ENCODE results near the gene FHOD3. TPM values are rescaled to one million over a fixed set of nuclear protein-coding genes. Genes with fewer than 3 reads are reported as not detected.

The FHOD3 gene
- total and polyA plus RNA-seq, 2 donors (not counting 1 experiment from before 2014, with no cell fraction given), result not detected

- no peaks in the 10 kb centered on the region for H3K27me3 Mint-ChIP-seq
Measured at GRCh38 chr18:36786686-36787085, 489.2 kb downstream of the FHOD3 start.

More at GRCh38 chr18:36786686-36787085, 489.2 kb downstream of the FHOD3 start:
- Histone ChIP-seq H3K9ac (ENCODE audit: low read length) (no peak overlapping the region), H3K36me3 (replicated peaks in 1 of 2; ENCODE audit: control extremely low read depth in 1 of 2, control insufficient read depth in 1 of 2, extremely low read depth in 1 of 2, insufficient read depth in 2 of 2, low read length in 1 of 2) (peaks cover 10 to 16% of the 10 kb centered on the region in 2 experiments), H3K79me2 (ENCODE audit: control insufficient read depth, insufficient read depth, low read length) (no peaks in the 10 kb centered on the region), H3K4me1 (ENCODE audit: control insufficient read depth in 2 of 2, insufficient read depth in 2 of 2, low read length in 2 of 2) (no peaks in the 10 kb centered on the region), H3K27me3 (replicated peaks in 1 of 4; ENCODE audit: control extremely low read depth in 1 of 4, control insufficient read depth in 3 of 4, insufficient read depth in 4 of 4, low read length in 3 of 4) (no peaks in the 10 kb centered on the region), H2AFZ (ENCODE audit: insufficient read depth, low read depth, low read length, poor library complexity, severe bottlenecking) (no peak overlapping the region), H4K20me1 (ENCODE audit: control insufficient read depth, insufficient read depth, low read length, poor library complexity, severe bottlenecking) (no peaks in the 10 kb centered on the region), H3K4me3 (ENCODE audit: control extremely low read depth in 1 of 5, extremely low read depth in 1 of 5, insufficient read depth in 1 of 5, low read depth in 2 of 5, low read length in 4 of 5) (no peak overlapping the region), H3K27ac (ENCODE audit: low read length in 2 of 2) (no peak overlapping the region), H3K9me3 (ENCODE audit: control extremely low read depth in 1 of 3, control insufficient read depth in 2 of 3, insufficient read depth in 1 of 3, low read length in 2 of 3) (no peaks in the 10 kb centered on the region), H3K4me2 (replicated peaks; ENCODE audit: low read depth, low read length, poor library complexity, severe bottlenecking) (no peak overlapping the region)
- intact Hi-C loops (cut with micrococcal nuclease), result no loop called here
- ChIA-PET CTCF (no interaction called here), POLR2A (no interaction called here)
- no peaks in the 10 kb centered on the region for H3K4me1 Mint-ChIP-seq
- no peak overlapping the region for H3K27ac Mint-ChIP-seq
- peaks cover 6% of the 10 kb centered on the region for H3K9me3 Mint-ChIP-seq (ENCODE audit: insufficient read depth)
- 96% methylated on average over 4 of the region's 4 CpGs for WGBS (ENCODE audit: insufficient coverage)
- no peak overlapping the region for H3K4me3 Mint-ChIP-seq
- TF ChIP-seq EZH2 (IDR thresholded peaks at IDR 0.05; ENCODE audit: borderline replicate concordance, insufficient read depth, low read depth, low read length, poor library complexity, severe bottlenecking) (no peak), CTCF (IDR thresholded peaks at IDR 0.05) (no peak)
- DNase-seq (no peak), ATAC-seq (ENCODE audit: low read depth) (no peak)

Measured in B cell (primary cell).